Trophoblast cell (in vitro differentiated cells and primary cell): ENCODE results near the gene SH2D4B.
"Not testable (repeated sequence)": the region's sequence is repeated elsewhere in the genome, so short reads cannot be mapped to it uniquely, and the experiment has no call there.

Experiments used
- DNase-seq, 2 donors: peaks; one replicate each; pipeline ENCODE4 v3.0.0-alpha.2; 2016
- H2AFZ ChIP-seq: 2 replicates; pipeline ENCODE4 v1.6.1; 2013; ENCODE audit warnings: low read length, moderate library complexity, mild to moderate bottlenecking; ENCODE audit not compliant: insufficient read depth, poor library complexity
- H2AK5ac ChIP-seq: 2 replicates; pipeline ENCODE4 v1.6.1; 2013; ENCODE audit warnings: mild to moderate bottlenecking, low read length
- H2BK120ac ChIP-seq: 2 replicates; pipeline ENCODE4 v1.6.1; 2013; ENCODE audit warnings: low read length, mild to moderate bottlenecking, moderate library complexity; ENCODE audit not compliant: insufficient read depth, poor library complexity
- H2BK12ac ChIP-seq: 2 replicates; pipeline ENCODE4 v1.6.1; 2013; ENCODE audit warnings: mild to moderate bottlenecking, low read length, moderate library complexity
- H2BK5ac ChIP-seq: 2 replicates; pipeline ENCODE4 v1.6.1; 2013; ENCODE audit warnings: low read length, low read depth, moderate library complexity, mild to moderate bottlenecking; ENCODE audit not compliant: poor library complexity
- H3K14ac ChIP-seq: 2 replicates; pipeline ENCODE4 v1.6.1; 2013; ENCODE audit warnings: mild to moderate bottlenecking, low read length
- H3K18ac ChIP-seq: 2 replicates; pipeline ENCODE4 v1.6.1; 2013; ENCODE audit warnings: mild to moderate bottlenecking, low read length
- H3K23ac ChIP-seq: 2 replicates; pipeline ENCODE4 v1.6.1; 2013; ENCODE audit warnings: low read length
- H3K27ac ChIP-seq: 2 replicates; pipeline ENCODE4 v1.5.1; 2013; ENCODE audit warnings: low read depth, mild to moderate bottlenecking, inconsistent platforms, low read length, moderate library complexity
- H3K27me3 ChIP-seq: 2 replicates; pipeline ENCODE4 v1.6.1; 2013; ENCODE audit warnings: inconsistent platforms, mild to moderate bottlenecking, low read length, moderate library complexity; ENCODE audit not compliant: insufficient read depth
- H3K36me3 ChIP-seq, 2 experiments: 1 replicate in 1 of 2; 2 replicates in 1 of 2; pipeline ENCODE4 v1.6.1; 2013; ENCODE audit warnings: low read length in 2 of 2, mild to moderate bottlenecking in 2 of 2, moderate library complexity in 1 of 2; ENCODE audit not compliant: insufficient read depth in 2 of 2, control insufficient read depth in 1 of 2
- H3K4ac ChIP-seq: 2 replicates; pipeline ENCODE4 v1.6.1; 2013; ENCODE audit warnings: low read depth, mild to moderate bottlenecking, low read length, moderate library complexity
- H3K4me1 ChIP-seq, 2 experiments: 1 replicate in 1 of 2; 2 replicates in 1 of 2; pipeline ENCODE4 v1.6.1; 2013; ENCODE audit warnings: low read length in 2 of 2, mild to moderate bottlenecking in 2 of 2, moderate library complexity in 1 of 2; ENCODE audit not compliant: insufficient read depth in 2 of 2, control insufficient read depth in 1 of 2
- H3K4me2 ChIP-seq: 2 replicates; pipeline ENCODE4 v1.6.1; 2013; ENCODE audit warnings: inconsistent platforms, mild to moderate bottlenecking, low read length, moderate library complexity
- H3K4me3 ChIP-seq: 2 replicates; pipeline ENCODE4 v1.5.1; 2013; ENCODE audit warnings: mild to moderate bottlenecking, low read depth, low read length, inconsistent platforms
- H3K79me1 ChIP-seq: one replicate; pipeline ENCODE4 v1.6.1; 2013; ENCODE audit warnings: low read length
- H3K79me2 ChIP-seq: 2 replicates; pipeline ENCODE4 v1.6.1; 2013; ENCODE audit warnings: low read length, mild to moderate bottlenecking; ENCODE audit not compliant: control insufficient read depth, insufficient read depth, poor library complexity
- H3K9ac ChIP-seq: 2 replicates; pipeline ENCODE4 v1.6.1; 2013; ENCODE audit warnings: mild to moderate bottlenecking, low read length
- H3K9me3 ChIP-seq: 2 replicates; pipeline ENCODE4 v1.6.1; 2013; ENCODE audit warnings: low read depth, mild to moderate bottlenecking, control low read depth, inconsistent platforms, low read length; ENCODE audit not compliant: insufficient read depth
- H4K12ac ChIP-seq: 2 replicates; pipeline ENCODE4 v1.6.1; 2013; ENCODE audit warnings: low read depth, mild to moderate bottlenecking, low read length, moderate library complexity
- H4K8ac ChIP-seq: 2 replicates; pipeline ENCODE4 v1.6.1; 2013; ENCODE audit warnings: low read depth, mild to moderate bottlenecking, low read length, moderate library complexity
- H4K91ac ChIP-seq: one replicate; pipeline ENCODE4 v1.6.1; 2013; ENCODE audit warnings: low read depth, mild to moderate bottlenecking, low read length, moderate library complexity
- whole genome bisulfite sequencing: extraction: QIAGEN DNeasy Blood & Tissue Kit; methylation state at CpG from one replicate; pipeline ENCODE4 v1.1.7; 2013; ENCODE audit warnings: missing lambda C conversion rate; ENCODE audit not compliant: insufficient read length, insufficient coverage; ENCODE audit errors: extremely low coverage; 5-methylcytosine and 5-hydroxymethylcytosine counted together

The SH2D4B gene

DNA sequence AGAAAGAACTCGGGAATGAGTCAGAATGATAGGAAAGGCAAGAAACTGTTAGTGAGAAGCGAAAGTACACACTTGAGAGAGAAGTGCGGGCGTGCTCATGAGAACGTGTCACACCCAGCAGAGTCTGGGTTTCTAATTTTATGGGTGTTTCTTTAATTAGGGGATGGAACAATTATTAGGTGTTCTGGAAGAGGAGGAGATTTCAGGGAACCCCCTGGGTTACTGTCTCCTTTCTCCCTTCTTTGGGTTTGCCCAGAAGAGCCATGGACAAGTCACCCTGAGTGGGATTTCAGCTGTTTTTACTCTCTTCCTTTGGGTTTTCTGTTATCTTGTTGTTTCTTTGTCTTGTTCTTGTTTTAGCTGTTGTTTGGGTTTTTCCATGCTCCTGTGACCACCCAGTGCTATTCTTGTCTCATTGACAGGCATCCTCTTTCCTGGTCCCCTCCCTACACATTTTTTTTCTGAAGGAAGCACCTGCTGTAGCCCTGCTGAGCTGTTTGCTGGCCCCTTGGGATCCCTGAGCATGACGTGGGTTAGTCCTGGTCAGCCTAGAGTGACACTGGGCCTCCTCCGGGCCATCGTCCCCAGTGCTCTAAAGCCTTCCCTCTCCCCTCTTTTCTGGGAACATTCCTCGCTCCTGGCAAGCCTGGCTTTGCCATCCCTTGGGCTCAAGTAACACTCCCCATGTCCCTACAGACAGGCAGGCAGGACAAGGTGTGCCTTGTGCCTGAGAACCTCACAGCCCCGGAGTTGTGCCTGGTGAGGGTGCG lies 3.5 kb downstream of the SH2D4B start:
- DNase-seq: no peak
- Histone ChIP-seq H3K23ac (no peak overlapping the region), H3K14ac (no peak overlapping the region), H3K36me3 (no peaks in the 10 kb centered on the region), H3K4me1 (peaks cover 9 to 13% of the 10 kb centered on the region in 2 experiments), H3K18ac (no peak overlapping the region), H3K4me3 (no peak overlapping the region), H3K27ac (no peak overlapping the region), H4K12ac (no peak overlapping the region), H3K4ac (no peak overlapping the region), H2AFZ (no peak overlapping the region), H3K79me1 (peaks cover 2% of the 10 kb centered on the region), H2BK120ac (no peak overlapping the region), H3K9ac (no peak overlapping the region), H2BK12ac (no peak overlapping the region), H2BK5ac (no peak overlapping the region), H2AK5ac (no peak overlapping the region), H3K79me2 (no peaks in the 10 kb centered on the region), H4K91ac (no peak overlapping the region), H3K9me3 (peaks cover 8% of the 10 kb centered on the region), H3K4me2 (no peak overlapping the region), H4K8ac (no peak overlapping the region), H3K27me3 (no peaks in the 10 kb centered on the region)
- no CpG with 5 or more reads among the region's 11 CpGs for WGBS

DNA sequence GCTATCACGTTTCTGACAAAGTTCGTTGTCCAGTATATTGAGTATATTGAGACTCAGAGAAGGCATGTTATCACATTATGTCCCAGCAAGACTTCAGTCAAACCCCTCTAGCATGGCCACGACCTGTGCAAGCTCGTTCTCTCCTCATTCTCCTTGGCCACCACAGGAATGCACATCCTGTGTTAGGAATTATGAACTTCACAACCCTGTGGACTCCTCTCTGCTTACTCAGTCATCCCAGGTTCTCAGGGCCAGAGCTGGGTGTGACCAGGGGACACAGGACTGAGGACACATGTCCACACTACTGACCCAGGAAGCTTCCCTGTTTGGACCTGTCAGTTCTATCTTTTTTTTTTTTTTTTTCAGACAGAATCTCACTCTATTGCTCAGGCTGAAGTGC lies 4.4 kb downstream of the SH2D4B start:
- Histone ChIP-seq H2BK12ac (no peak overlapping the region), H3K23ac (no peak overlapping the region), H3K27me3 (no peaks in the 10 kb centered on the region), H3K14ac (no peak overlapping the region), H3K79me1 (peaks cover under 1% of the 10 kb centered on the region), H4K91ac (no peak overlapping the region), H2AK5ac (no peak overlapping the region), H3K18ac (no peak overlapping the region), H3K27ac (no peak overlapping the region), H2BK5ac (no peak overlapping the region), H3K4me1 (peaks cover 3 to 10% of the 10 kb centered on the region in 2 experiments), H3K4ac (no peak overlapping the region), H3K9me3 (peaks cover 8% of the 10 kb centered on the region), H3K79me2 (no peaks in the 10 kb centered on the region), H2AFZ (no peak overlapping the region), H4K12ac (no peak overlapping the region), H3K4me2 (no peak overlapping the region), H4K8ac (no peak overlapping the region), H3K36me3 (no peaks in the 10 kb centered on the region), H3K4me3 (no peak overlapping the region), H2BK120ac (no peak overlapping the region), H3K9ac (no peak overlapping the region)
- no CpG with 5 or more reads among the region's 4 CpGs for whole genome bisulfite sequencing
- no peak for DNase-seq

DNA sequence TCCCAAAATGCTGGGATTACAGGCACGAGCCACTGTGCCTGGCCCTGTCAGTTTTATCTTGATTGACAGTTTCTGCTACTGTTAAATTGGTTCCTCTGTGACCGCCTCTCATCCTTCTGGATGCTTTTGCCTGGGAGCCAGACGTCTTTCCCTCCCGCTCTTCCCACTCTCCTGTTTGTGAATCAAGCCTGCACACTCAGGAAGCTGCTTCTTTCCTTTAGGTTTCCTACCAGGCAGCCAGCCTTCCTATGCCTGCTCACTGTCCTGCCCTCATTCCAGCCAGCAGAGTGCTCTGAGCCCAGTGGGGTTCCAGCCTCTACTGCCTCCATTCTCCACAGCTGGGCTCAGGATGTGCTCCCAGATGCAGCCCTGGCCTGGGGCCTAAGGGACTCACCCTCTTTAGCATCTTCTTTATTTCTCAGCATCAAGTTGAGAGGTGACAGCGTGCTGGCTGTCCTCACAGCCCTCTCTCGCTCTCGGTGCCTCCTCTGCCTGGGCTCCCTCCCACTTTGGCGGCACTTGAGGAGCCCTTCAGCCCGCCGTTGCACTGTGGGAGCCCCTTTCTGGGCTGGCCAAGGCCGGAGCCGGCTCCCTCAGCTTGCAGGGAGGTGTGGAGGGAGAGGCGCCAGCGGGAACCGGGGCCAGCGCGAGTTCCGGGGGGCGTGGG lies 5.1 kb downstream of the SH2D4B start:
- Histone ChIP-seq H2AFZ (no peak overlapping the region), H3K4me3 (no peak overlapping the region), H3K9me3 (peaks cover 8% of the 10 kb centered on the region), H3K36me3 (no peaks in the 10 kb centered on the region), H3K27me3 (no peaks in the 10 kb centered on the region), H3K79me1 (no peaks in the 10 kb centered on the region), H3K4ac (no peak overlapping the region), H3K18ac (no peak overlapping the region), H3K9ac (no peak overlapping the region), H2BK120ac (no peak overlapping the region), H3K79me2 (no peaks in the 10 kb centered on the region), H3K23ac (no peak overlapping the region), H2BK12ac (no peak overlapping the region), H2BK5ac (no peak overlapping the region), H4K12ac (no peak overlapping the region), H3K4me2 (no peak overlapping the region), H4K8ac (no peak overlapping the region), H3K4me1 (peaks cover 2 to 4% of the 10 kb centered on the region in 2 experiments), H4K91ac (no peak overlapping the region), H3K14ac (no peak overlapping the region), H2AK5ac (no peak overlapping the region), H3K27ac (no peak overlapping the region)
- no peak for DNase-seq
- no CpG with 5 or more reads among the region's 19 CpGs for WGBS

DNA sequence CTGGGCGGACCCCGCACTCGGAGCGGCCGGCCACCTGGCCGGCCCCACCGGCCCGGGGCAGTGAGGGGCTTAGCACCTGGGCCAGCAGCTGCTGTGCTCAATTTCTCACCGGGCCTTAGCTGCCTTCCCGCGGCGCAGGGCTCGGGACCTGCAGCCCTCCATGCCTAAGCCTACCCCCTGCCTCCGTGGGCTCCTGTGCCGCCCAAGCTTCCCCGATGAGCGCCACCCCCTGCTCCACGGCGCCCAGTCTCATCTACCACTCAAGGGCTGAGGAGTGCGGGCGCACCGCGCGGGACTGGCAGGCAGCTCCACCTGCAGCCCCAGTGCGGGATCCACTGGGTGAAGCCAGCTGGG lies 5.6 kb downstream of the SH2D4B start:
- not testable (repeated sequence) for H3K4me3 ChIP-seq, H3K36me3 ChIP-seq, H4K8ac ChIP-seq, H3K18ac ChIP-seq, H3K14ac ChIP-seq, H3K27ac ChIP-seq, H2BK5ac ChIP-seq, H4K12ac ChIP-seq, H2BK120ac ChIP-seq, H3K23ac ChIP-seq, H3K79me1 ChIP-seq, H3K4me1 ChIP-seq, H3K79me2 ChIP-seq, H3K27me3 ChIP-seq, H3K4ac ChIP-seq, H3K9me3 ChIP-seq, H3K9ac ChIP-seq, H2AFZ ChIP-seq, H2BK12ac ChIP-seq, DNase-seq, H3K4me2 ChIP-seq, H2AK5ac ChIP-seq, H4K91ac ChIP-seq
- no CpG with 5 or more reads among the region's 25 CpGs for WGBS
